H1 (cell line): ENCODE results near the gene RPL36A. TPM values are rescaled to one million over a fixed set of nuclear protein-coding genes. Genes with fewer than 3 reads are reported as not detected.

Experiments used
- CTCF ChIA-PET: fragments of 300-600 bp; sonication (Branson Sonifier 250); formaldehyde crosslinking; loops from one replicate; lab custom pipeline; 2021; ENCODE audit not compliant: partially characterized antibody; lab: Charles Lee
- POLR2A ChIA-PET: fragments of 300-600 bp; sonication (Branson Sonifier 250); formaldehyde crosslinking; loops from one replicate; lab custom pipeline; 2021; ENCODE audit warnings: inconsistent platforms; ENCODE audit not compliant: partially characterized antibody; lab: Charles Lee
- DNase-seq, 2 experiments: peaks; one replicate each; pipeline versions ENCODE4 v3.0.0 to v3.0.0-alpha.2; 2010 to 2022; ENCODE audit warnings: low spot score in 2 of 2, low read depth in 1 of 2, mixed read lengths in 1 of 2
- FAIRE-seq: peaks from 2 replicates; lab custom pipeline; 2011; peaks lifted over from hg19 to GRCh38; lab: Jason Lieb, UNC
- H2AFZ ChIP-seq: 2 replicates; pipeline ENCODE4 v1.8.1; 2012; ENCODE audit warnings: low read length, inconsistent platforms
- H2AK5ac ChIP-seq: 2 replicates; pipeline ENCODE4 v1.6.1; 2013; ENCODE audit warnings: low read depth, low read length
- H2BK120ac ChIP-seq: replicated peaks from 2 replicates; pipeline ENCODE3; 2013; ENCODE audit warnings: low read depth, low read length, inconsistent platforms
- H2BK12ac ChIP-seq: 2 replicates; pipeline ENCODE4 v1.6.1; 2013; ENCODE audit warnings: low read depth, low read length
- H2BK15ac ChIP-seq: 2 replicates; pipeline ENCODE4 v1.6.1; 2013; ENCODE audit warnings: low read length
- H2BK20ac ChIP-seq: 2 replicates; pipeline ENCODE4 v1.6.1; 2013; ENCODE audit warnings: low read length
- H2BK5ac ChIP-seq: 2 replicates; pipeline ENCODE4 v1.6.1; 2013; ENCODE audit warnings: low read depth, low read length
- H3K14ac ChIP-seq: 2 replicates; pipeline ENCODE4 v1.6.1; 2013; ENCODE audit warnings: inconsistent platforms; ENCODE audit not compliant: insufficient read length
- H3K18ac ChIP-seq: 2 replicates; pipeline ENCODE4 v1.6.1; 2013; ENCODE audit warnings: low read length; ENCODE audit errors: extremely low read depth
- H3K23ac ChIP-seq: 2 replicates; pipeline ENCODE4 v1.6.1; 2013; ENCODE audit warnings: inconsistent platforms; ENCODE audit not compliant: insufficient read length
- H3K23me2 ChIP-seq: 2 replicates; pipeline ENCODE4 v1.6.1; 2013; ENCODE audit warnings: low read depth, low read length
- H3K27ac ChIP-seq: 2 replicates; pipeline ENCODE4 v1.6.1; 2011; ENCODE audit warnings: low read depth, low read length, inconsistent platforms
- H3K27me3 ChIP-seq, 4 experiments: replicated peaks in 1 of 4; 1 replicate in 1 of 4; 2 replicates in 3 of 4; pipeline versions ENCODE4 v1.6.1 to v1.8.1; 2011 to 2013; ENCODE audit warnings: low read length in 3 of 4, mild to moderate bottlenecking in 3 of 4, inconsistent platforms in 2 of 4, mixed read lengths in 2 of 4, moderate library complexity in 1 of 4; ENCODE audit not compliant: control insufficient read depth in 3 of 4, insufficient read depth in 3 of 4; ENCODE audit errors: extremely low read depth in 1 of 4
- H3K36me3 ChIP-seq, 4 experiments: 2 replicates each; pipeline versions ENCODE4 v1.6.1 to v1.8.1; 2011 to 2013; ENCODE audit warnings: mild to moderate bottlenecking in 4 of 4, low read length in 3 of 4, moderate library complexity in 2 of 4, control low read depth in 1 of 4, inconsistent platforms in 1 of 4; ENCODE audit not compliant: insufficient read depth in 4 of 4, control insufficient read depth in 2 of 4
- H3K4ac ChIP-seq: replicated peaks from 2 replicates; pipeline ENCODE3; 2013; ENCODE audit warnings: low read length, low read depth, mixed read lengths, inconsistent platforms; ENCODE audit not compliant: insufficient read length
- H3K4me1 ChIP-seq, 4 experiments: replicated peaks in 1 of 4; 1 replicate in 1 of 4; 2 replicates in 3 of 4; pipeline versions ENCODE4 v1.6.1 to v1.8.1; 2011 to 2013; ENCODE audit warnings: low read length in 3 of 4, inconsistent platforms in 2 of 4, mixed read lengths in 1 of 4; ENCODE audit not compliant: insufficient read depth in 4 of 4, control insufficient read depth in 3 of 4
- H3K4me2 ChIP-seq, 2 experiments: 2 replicates each; pipeline versions ENCODE4 v1.6.1 to v1.8.1; 2011 to 2013; ENCODE audit warnings: low read depth in 2 of 2, low read length in 2 of 2, control low read depth in 1 of 2, inconsistent platforms in 1 of 2, mild to moderate bottlenecking in 1 of 2; ENCODE audit not compliant: insufficient read depth in 1 of 2
- H3K4me3 ChIP-seq, 4 experiments: fragments of 200-600, 300-600 bp in 1 of 4; sonication (generic), shearing (Covaris generic), sonication (Bioruptor Twin) in 1 of 4; 2 replicates each; pipeline versions ENCODE4 v1.5.1 to v1.8.1; 2011 to 2016; ENCODE audit warnings: low read length in 4 of 4, low read depth in 3 of 4, control low read depth in 2 of 4, inconsistent platforms in 2 of 4, mild to moderate bottlenecking in 2 of 4, mixed read lengths in 1 of 4, moderate library complexity in 1 of 4; ENCODE audit not compliant: insufficient read depth in 2 of 4; ENCODE audit errors: extremely low read depth in 1 of 4
- H3K56ac ChIP-seq: replicated peaks from 2 replicates; pipeline ENCODE3; 2013; ENCODE audit warnings: low read depth, mild to moderate bottlenecking, mixed read lengths, low read length, inconsistent platforms; ENCODE audit not compliant: insufficient read length
- H3K79me1 ChIP-seq: 2 replicates; pipeline ENCODE4 v1.6.1; 2013; ENCODE audit warnings: low read depth, low read length, control low read depth
- H3K79me2 ChIP-seq, 2 experiments: 2 replicates each; pipeline versions ENCODE4 v1.6.1 to v1.8.1; 2012 to 2013; ENCODE audit warnings: low read length in 2 of 2, mild to moderate bottlenecking in 2 of 2, inconsistent platforms in 1 of 2; ENCODE audit not compliant: insufficient read depth in 2 of 2, control insufficient read depth in 1 of 2
- H3K9ac ChIP-seq, 4 experiments: replicated peaks in 1 of 4; 1 replicate in 1 of 4; 2 replicates in 3 of 4; pipeline versions ENCODE4 v1.6.1 to v1.8.1; 2011 to 2013; ENCODE audit warnings: low read depth in 3 of 4, low read length in 3 of 4, control low read depth in 2 of 4, mild to moderate bottlenecking in 2 of 4, moderate library complexity in 2 of 4, inconsistent platforms in 1 of 4; ENCODE audit errors: extremely low read depth in 1 of 4
- H3K9me3 ChIP-seq, 2 experiments: 2 replicates each; pipeline versions ENCODE4 v1.6.1 to v1.8.1; 2012 to 2013; ENCODE audit warnings: mild to moderate bottlenecking in 2 of 2, moderate library complexity in 2 of 2, control low read depth in 1 of 2, inconsistent platforms in 1 of 2, low read depth in 1 of 2, low read length in 1 of 2, mixed read lengths in 1 of 2; ENCODE audit not compliant: insufficient read depth in 2 of 2
- H4K20me1 ChIP-seq, 2 experiments: replicated peaks in 1 of 2; 2 replicates each; pipeline versions ENCODE3 to v1.8.1; 2011 to 2013; ENCODE audit warnings: inconsistent platforms in 2 of 2, low read length in 2 of 2, mild to moderate bottlenecking in 1 of 2; ENCODE audit not compliant: insufficient read depth in 2 of 2, control insufficient read depth in 1 of 2
- H4K5ac ChIP-seq: 2 replicates; pipeline ENCODE4 v1.6.1; 2013; ENCODE audit warnings: low read length, low read depth, mixed read lengths, inconsistent platforms; ENCODE audit not compliant: insufficient read length
- H4K8ac ChIP-seq: 2 replicates; pipeline ENCODE4 v1.8.0; 2013; ENCODE audit warnings: mild to moderate bottlenecking, moderate library complexity, low read length, inconsistent platforms; ENCODE audit not compliant: insufficient read depth; ENCODE audit errors: extremely low read depth
- H4K91ac ChIP-seq: replicated peaks from 2 replicates; pipeline ENCODE3; 2013; ENCODE audit warnings: low read length, mixed read lengths, inconsistent platforms; ENCODE audit not compliant: insufficient read length
- ASH2L ChIP-seq: fragments of 200-600, 300-600 bp; sonication (generic); IDR thresholded peaks from one replicate; pipeline ENCODE4 v1.7.1; 2017; ENCODE audit warnings: low read length
- BCL11A ChIP-seq, 2 experiments: IDR thresholded peaks; one replicate each; pipeline ENCODE4 v1.6.1; 2011; ENCODE audit warnings: low read depth in 2 of 2, low read length in 2 of 2, mild to moderate bottlenecking in 2 of 2
- CBX5 ChIP-seq: fragments of 300-800, 300-1000 bp; sonication (generic); IDR thresholded peaks from 2 replicates; pipeline ENCODE4 v1.7.1; 2016; ENCODE audit warnings: antibody characterized with exemption, low read length, low read depth
- CBX8 ChIP-seq: fragments of 300-800, 300-1000 bp; sonication (generic); IDR thresholded peaks from 2 replicates; pipeline ENCODE4 v1.7.1; 2016; ENCODE audit warnings: low read depth, low read length, borderline replicate concordance
- KDM1A ChIP-seq: fragments of 200-600, 300-600 bp; sonication (generic); IDR thresholded peaks from 2 replicates; pipeline ENCODE4 v1.7.1; 2016; ENCODE audit warnings: mild to moderate bottlenecking, low read length, borderline replicate concordance
- POLR2A ChIP-seq, 2 experiments: IDR thresholded peaks; 1 replicate in 1 of 2; 2 replicates in 1 of 2; pipeline ENCODE4 v1.6.1; 2011; ENCODE audit warnings: low read depth in 2 of 2, low read length in 2 of 2, mild to moderate bottlenecking in 2 of 2; ENCODE audit errors: control extremely low read depth in 1 of 2
- POU5F1 ChIP-seq: IDR thresholded peaks from 2 replicates; pipeline ENCODE4 v1.6.1; 2011; ENCODE audit warnings: low read depth, mild to moderate bottlenecking, low read length, moderate library complexity
- SIRT6 ChIP-seq: IDR thresholded peaks from one replicate; pipeline ENCODE4 v1.7.1; 2012; ENCODE audit warnings: low read length, inconsistent platforms
- SIX5 ChIP-seq: IDR thresholded peaks from 2 replicates; pipeline ENCODE4 v1.6.1; 2011; ENCODE audit warnings: mild to moderate bottlenecking, low read depth, low read length
- TAF1 ChIP-seq: IDR thresholded peaks from 2 replicates; pipeline ENCODE4 v1.6.1; 2011; ENCODE audit warnings: mild to moderate bottlenecking, low read depth, low read length
- TAF7 ChIP-seq: optimal IDR thresholded peaks from 2 replicates; pipeline ENCODE3; 2011; ENCODE audit warnings: low read depth, mild to moderate bottlenecking, inconsistent platforms, low read length, moderate library complexity, borderline replicate concordance
- TBP ChIP-seq: IDR thresholded peaks from 2 replicates; pipeline ENCODE4 v1.6.1; 2011; ENCODE audit warnings: low read depth, low read length, improper control_type of control experiment
- TEAD4 ChIP-seq: IDR thresholded peaks from 2 replicates; pipeline ENCODE4 v1.6.1; 2012; ENCODE audit warnings: low read depth, low read length, inconsistent platforms, mixed read lengths
- WGBS, 2 experiments: shearing (Covaris generic) in 1 of 2; methylation state at CpG; one replicate each; pipeline versions ENCODE4 v1.1.6 to v1.1.7; 2013 to 2015; ENCODE audit warnings: low lambda C conversion rate in 2 of 2, mixed read lengths in 2 of 2, inconsistent platforms in 1 of 2, low coverage in 1 of 2, missing lambda C conversion rate in 1 of 2; ENCODE audit not compliant: insufficient replicate concordance in 2 of 2, insufficient coverage in 1 of 2, insufficient read length in 1 of 2; ENCODE audit errors: extremely low coverage in 1 of 2, missing lambda C conversion rate in 1 of 2; 5-methylcytosine and 5-hydroxymethylcytosine counted together
- polyA plus RNA-seq, 7 experiments: library from polyadenylated mRNA; depleted of rRNA in 3 of 7; stranded (reverse) in 5 of 7; unstranded in 2 of 7; fragments of >200 nt in 5 of 7; fragments of 200-250 nt in 2 of 7; gene quantifications; 1 replicate in 5 of 7; 2 replicates in 1 of 7; 4 replicates in 1 of 7; pipeline versions ENCODE4 v1.2.1 to v1.2.3, GENCODE V29; 2011 to 2013; ENCODE audit warnings: missing spikeins in 2 of 7, mixed read lengths in 2 of 7
- total RNA-seq: library from RNA; stranded (reverse); fragmentation: NEBNext Ultra II Directional; extraction: Animal tissue kit (Norgen Biotek cat#: 25700); gene quantifications from 2 replicates; pipeline ENCODE4 v1.2.1, GENCODE V29; 2021

Gene RPL36A
- total and polyA plus RNA-seq, 2 of the 8 experiments (the other 6 are each of a cell fraction or from before 2014, with no cell fraction given): 271 to 1,587 TPM

DNA sequence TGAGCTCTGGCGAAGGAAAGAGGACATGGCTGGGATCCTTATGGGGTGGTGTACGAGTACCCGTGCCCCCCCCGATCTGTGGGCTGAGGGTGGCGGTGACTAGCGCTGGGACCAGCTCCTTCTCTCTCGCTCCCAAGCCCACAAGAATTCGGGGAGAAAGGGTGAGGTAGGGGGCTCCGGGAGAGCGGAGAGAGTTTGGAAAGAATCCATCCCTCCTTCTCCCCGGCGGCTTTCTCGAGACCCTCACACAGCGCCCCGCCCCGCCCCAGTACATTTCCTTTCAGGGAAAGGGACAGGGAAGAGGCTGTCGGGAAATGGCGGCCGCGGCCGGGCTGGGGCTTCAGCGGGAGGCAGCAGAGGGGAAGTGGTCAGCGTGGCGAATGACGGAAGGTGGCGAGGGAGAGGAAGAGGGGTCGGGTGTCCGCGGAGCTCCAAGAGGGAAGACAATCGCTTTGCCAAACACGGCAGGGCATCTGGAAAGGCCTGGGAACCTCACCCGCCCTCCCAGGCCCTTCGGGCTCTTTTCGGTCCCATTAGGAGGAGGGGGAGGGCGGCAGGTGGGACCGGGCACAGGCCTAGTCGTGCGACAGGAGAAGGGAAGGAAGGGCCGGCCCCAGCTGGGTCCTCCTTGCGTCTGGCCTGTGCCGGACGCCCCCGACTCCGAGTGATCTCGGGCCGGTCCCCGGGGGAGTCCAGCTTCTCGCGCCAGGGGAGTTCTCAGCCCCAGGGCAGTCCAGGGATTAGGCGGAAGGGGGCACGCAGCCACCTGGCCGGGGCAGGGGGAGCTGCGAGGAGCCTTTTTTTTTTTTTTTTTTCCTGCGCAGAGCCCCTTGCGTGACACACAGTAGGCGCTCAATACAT is 27.4 kb downstream of the RPL36A start:
- H3K23ac ChIP-seq: no peak overlapping the region
- TF ChIP-seq TAF1: peak; percentile 77
- TF ChIP-seq SIX5: no peak
- TF ChIP-seq TEAD4: no peak
- peak; percentile 48 for TF ChIP-seq ASH2L
- no peak for TF ChIP-seq SIRT6
- TF ChIP-seq POLR2A (IDR thresholded peaks at IDR 0.05; ENCODE audit: control extremely low read depth in 1 of 2, low read depth in 2 of 2, low read length in 2 of 2): peak; percentile 69 to 78
- no peak for TF ChIP-seq POU5F1
- TF ChIP-seq KDM1A: no peak
- no peak for TF ChIP-seq CBX5
- TF ChIP-seq CBX8: no peak
- no peak for TF ChIP-seq BCL11A (IDR thresholded peaks at IDR 0.05; ENCODE audit: low read depth in 2 of 2, low read length in 2 of 2)
- peak; percentile 70 for TF ChIP-seq TAF7
- peak; percentile 50; the same call in 1 of the 2 replicates for TF ChIP-seq TBP

More for the DNA sequence above, 27.4 kb downstream of the RPL36A start:
- H3K27me3 ChIP-seq: no peaks in the 10 kb centered on the region
- peak overlapping the region; percentile 78 to 81 for H3K4me2 ChIP-seq
- H4K20me1 ChIP-seq: no peaks in the 10 kb centered on the region
- H2BK5ac ChIP-seq: peak overlapping the region; percentile 88; the same call in 1 of the 2 replicates
- H3K4me1 ChIP-seq: peaks cover 0 to 3% (median 1%) of the 10 kb centered on the region in 4 experiments; a peak in 3 of 7 replicates
- H2BK12ac ChIP-seq: 0 out of 2 replicates have a peak overlapping the region, but pooled peaks have one; percentile 60
- H3K14ac ChIP-seq: no peak overlapping the region
- WGBS, 2 experiments: 5% methylated on average over 11 of the region's 56 CpGs; no CpG with 5 or more reads in 1 of the 2 experiments
- ChIA-PET POLR2A (interaction anchor here (0.9 to 5.4 kb wide), 7 partner anchors 20 to 242 kb away, joined by 3 to 36 read pairs (median 3); partner anchors contain the start of genes ARMCX1, ARMCX2 and RPL36A), CTCF (interaction anchor here (0.6 to 1.3 kb wide), 4 partner anchors 15 to 134 kb away, joined by 3 to 4 read pairs (median 4); no protein-coding TSS in a partner anchor)
- H3K56ac ChIP-seq: no peak overlapping the region
- FAIRE-seq (no peak), DNase-seq (peak in 1 of 2 experiments; percentile 72)
- no peaks in the 10 kb centered on the region for H3K79me2 ChIP-seq
- H2AK5ac ChIP-seq: no peak overlapping the region
- H2BK20ac ChIP-seq: no peak overlapping the region
- no peak overlapping the region for H3K4ac ChIP-seq
- H4K5ac ChIP-seq: peak overlapping the region; percentile 91
- no peak overlapping the region for H4K91ac ChIP-seq
- H2BK15ac ChIP-seq: no peak overlapping the region
- no peak overlapping the region for H2BK120ac ChIP-seq
- peak overlapping the region; percentile 86 for H3K27ac ChIP-seq
- H3K9me3 ChIP-seq: no peaks in the 10 kb centered on the region
- H3K18ac ChIP-seq: peak overlapping the region; percentile 32
- peak overlapping the region; percentile 94 for H4K8ac ChIP-seq
- peak overlapping the region; percentile 76 to 97 (median 84) for H3K9ac ChIP-seq
- H2AFZ ChIP-seq: peak overlapping the region; percentile 15
- peaks cover 3% of the 10 kb centered on the region; the same call in 1 of the 2 replicates for H3K23me2 ChIP-seq
- peaks cover 0 to 6% (median 0%) of the 10 kb centered on the region in 4 experiments; a peak in 2 of 8 replicates for H3K36me3 ChIP-seq
- no peaks in the 10 kb centered on the region for H3K79me1 ChIP-seq
- H3K4me3 ChIP-seq: peak overlapping the region; percentile 52 to 73 (median 60)
